ENCODE data around the gene AXIN2. TPM values are rescaled to one million over a fixed set of nuclear protein-coding genes. Genes with fewer than 3 reads are reported as not detected.

Gene AXIN2
- polyA plus RNA-seq, 1 donor = 18.0 TPM

DNA sequence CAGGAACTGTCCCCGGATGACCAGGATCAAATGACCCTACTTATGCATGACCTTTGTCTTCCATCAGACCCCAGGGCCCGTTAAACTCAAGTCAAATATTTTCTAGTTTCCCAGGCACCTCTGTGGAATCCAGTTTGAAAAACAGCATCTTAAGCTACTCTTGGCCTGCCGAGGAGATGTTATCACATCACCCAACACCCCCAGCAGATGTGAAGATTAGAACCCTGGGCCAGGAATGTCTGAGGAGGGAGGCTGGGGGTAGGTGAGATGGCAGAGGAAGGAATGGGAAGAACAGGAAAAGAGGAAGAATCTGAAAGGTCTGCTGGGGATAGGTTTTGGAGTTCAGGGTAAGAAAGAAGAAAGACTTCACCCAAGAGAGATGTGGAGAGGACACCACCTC lies 79.2 kb downstream of the AXIN2 start:
- DNase-seq (ENCODE audit: low read depth) = no peak

DNA sequence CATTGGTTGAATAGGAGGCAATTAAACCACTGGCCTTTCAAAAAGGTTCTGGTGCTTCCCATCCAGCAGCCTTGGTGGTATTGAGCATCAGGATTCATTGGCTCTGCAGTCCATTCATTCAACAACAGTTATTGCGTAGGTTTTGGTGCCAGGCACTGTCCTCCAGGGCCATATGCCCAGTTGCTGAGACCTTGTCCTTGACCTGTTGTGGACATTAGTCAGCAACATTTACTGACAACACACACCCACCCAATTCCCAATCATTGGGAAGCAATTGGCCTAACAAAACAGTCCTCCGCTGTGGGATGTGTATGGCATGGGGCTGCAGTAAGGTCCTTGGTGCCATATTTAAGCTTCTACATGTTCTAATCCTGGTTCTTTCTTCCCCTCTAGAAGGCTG lies 82.2 kb downstream of the AXIN2 start:
- no peak for DNase-seq (ENCODE audit: low read depth)
